ENCODE data around the gene KDM6B.
"Not testable (repeated sequence)": the region's sequence is repeated elsewhere in the genome, so short reads cannot be mapped to it uniquely, and the experiment has no call there.

Gene KDM6B, protein sequence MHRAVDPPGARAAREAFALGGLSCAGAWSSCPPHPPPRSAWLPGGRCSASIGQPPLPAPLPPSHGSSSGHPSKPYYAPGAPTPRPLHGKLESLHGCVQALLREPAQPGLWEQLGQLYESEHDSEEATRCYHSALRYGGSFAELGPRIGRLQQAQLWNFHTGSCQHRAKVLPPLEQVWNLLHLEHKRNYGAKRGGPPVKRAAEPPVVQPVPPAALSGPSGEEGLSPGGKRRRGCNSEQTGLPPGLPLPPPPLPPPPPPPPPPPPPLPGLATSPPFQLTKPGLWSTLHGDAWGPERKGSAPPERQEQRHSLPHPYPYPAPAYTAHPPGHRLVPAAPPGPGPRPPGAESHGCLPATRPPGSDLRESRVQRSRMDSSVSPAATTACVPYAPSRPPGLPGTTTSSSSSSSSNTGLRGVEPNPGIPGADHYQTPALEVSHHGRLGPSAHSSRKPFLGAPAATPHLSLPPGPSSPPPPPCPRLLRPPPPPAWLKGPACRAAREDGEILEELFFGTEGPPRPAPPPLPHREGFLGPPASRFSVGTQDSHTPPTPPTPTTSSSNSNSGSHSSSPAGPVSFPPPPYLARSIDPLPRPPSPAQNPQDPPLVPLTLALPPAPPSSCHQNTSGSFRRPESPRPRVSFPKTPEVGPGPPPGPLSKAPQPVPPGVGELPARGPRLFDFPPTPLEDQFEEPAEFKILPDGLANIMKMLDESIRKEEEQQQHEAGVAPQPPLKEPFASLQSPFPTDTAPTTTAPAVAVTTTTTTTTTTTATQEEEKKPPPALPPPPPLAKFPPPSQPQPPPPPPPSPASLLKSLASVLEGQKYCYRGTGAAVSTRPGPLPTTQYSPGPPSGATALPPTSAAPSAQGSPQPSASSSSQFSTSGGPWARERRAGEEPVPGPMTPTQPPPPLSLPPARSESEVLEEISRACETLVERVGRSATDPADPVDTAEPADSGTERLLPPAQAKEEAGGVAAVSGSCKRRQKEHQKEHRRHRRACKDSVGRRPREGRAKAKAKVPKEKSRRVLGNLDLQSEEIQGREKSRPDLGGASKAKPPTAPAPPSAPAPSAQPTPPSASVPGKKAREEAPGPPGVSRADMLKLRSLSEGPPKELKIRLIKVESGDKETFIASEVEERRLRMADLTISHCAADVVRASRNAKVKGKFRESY (N-terminal part only)

DNA sequence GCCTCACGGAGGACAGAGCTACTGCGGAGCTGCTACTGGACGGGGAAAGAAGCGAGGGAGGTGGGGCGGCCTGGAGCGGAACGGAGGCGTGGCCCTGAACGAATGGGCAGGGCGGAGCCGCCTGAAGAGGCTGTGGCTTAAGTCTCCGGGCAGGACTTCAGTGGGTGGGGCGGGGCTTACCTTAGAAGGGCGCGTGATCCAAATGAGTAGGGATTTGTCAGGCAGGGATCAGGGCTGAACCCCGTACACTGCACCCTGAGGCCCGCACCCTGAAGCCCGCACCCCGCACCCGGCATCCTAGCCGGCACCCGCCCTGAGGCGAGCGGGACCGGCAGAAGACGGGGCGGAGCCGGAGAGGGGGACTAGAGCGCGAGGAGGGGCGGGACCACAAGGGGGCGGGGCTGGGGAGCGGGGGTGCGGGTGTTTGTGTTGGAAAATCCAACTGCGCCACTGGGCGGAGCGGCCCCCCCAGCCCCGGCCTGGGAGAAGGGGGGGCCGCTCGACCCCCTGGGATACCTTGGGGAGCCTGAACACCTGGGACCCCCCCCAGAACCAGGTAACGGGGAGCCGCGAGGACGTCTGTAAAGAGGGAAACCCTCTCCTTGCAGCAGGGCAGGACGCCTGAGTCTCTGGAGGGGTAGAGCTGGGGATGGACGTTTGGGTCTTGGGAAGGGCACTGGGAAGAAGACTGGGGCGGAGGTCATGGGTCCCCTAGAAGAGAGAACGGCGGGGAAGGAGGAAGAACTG, at the start of gene KDM6B:
TSS of gene KDM6B (plus strand) at position 423 of the 747 bp plus-strand sequence. CDS start 11,338 bp downstream, outside the sequence.
- peak; percentile 86 for DNase-seq (ENCODE audit: low spot score)

DNA sequence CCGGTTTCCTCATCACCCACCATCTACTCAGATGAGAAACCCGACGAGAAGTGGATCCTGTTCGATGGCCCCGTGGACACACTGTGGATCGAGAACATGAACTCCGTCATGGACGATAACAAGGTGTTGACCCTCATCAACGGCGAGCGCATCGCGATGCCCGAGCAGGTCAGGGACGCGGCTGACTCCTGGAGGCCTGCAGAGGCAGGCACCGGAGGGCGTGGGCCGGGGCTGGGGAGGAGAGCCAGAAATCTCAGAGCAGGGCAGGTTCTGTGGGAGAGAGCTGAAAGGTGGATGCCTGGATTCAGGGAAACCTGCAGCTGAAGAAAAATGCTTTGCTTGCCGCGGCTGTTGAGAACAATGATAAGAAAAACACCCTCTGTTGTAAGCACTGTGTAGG, 47.2 kb upstream of the KDM6B start:
- no peak for DNase-seq (ENCODE audit: low spot score)

DNA sequence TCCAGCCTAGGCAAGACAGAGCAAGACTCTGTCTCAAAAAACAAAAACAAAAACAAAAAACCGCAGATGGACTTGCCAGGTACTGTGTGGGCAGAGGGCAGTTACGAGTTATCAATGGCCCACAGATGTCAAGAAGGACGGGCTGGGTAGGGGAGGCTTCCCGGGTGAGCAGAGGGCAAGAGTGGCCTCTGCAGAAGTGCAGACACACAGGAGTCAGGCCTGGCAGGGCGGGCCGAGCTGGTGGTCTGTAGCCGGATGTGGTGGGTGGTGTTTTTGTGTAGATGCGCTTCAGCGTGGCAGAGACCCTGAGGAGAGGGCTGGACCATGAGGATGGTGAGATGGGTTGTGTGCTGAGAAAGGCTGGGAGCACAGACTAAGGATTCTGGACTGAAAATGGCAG, 44.9 kb upstream of the KDM6B start:
- DNase-seq (ENCODE audit: low spot score), result no peak

DNA sequence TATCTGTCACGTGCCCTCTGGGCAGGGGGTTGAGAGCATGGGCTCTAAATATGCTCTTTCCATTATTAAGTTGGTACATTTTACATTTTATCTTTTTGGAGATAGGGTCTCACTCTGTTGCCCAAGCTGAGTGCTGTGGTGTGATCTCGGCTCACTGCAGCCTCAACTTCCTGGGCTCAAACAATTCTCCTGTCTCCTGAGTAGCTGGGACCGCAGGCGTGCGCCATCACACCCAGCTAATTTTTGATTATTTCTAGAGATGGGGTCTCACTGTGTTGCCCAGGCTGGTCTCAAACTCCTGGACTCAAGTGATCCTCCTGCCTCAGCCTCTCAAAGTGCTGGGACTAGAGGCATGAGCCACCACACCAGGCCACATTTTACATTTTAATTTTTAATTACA, 43.9 kb upstream of the KDM6B start:
- DNase-seq (ENCODE audit: low spot score), result no peak

DNA sequence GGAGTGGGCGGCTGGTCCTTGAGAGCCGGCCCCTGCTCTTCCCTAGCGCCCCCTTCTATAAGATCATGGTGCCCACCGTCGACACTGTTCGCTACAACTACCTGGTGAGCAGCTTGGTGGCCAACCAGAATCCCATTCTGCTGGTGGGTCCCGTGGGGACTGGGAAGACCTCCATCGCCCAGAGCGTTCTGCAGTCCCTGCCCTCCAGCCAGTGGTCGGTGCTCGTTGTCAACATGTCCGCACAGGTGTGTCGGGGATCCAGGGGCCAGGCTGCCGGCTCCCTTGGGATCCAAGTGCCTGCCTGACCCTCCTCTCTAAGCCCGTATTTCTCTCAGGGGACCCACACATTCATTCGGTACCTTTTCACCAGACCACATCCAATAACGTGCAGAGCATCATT, 41.4 kb upstream of the KDM6B start:
- DNase-seq (ENCODE audit: low spot score), result no peak

DNA sequence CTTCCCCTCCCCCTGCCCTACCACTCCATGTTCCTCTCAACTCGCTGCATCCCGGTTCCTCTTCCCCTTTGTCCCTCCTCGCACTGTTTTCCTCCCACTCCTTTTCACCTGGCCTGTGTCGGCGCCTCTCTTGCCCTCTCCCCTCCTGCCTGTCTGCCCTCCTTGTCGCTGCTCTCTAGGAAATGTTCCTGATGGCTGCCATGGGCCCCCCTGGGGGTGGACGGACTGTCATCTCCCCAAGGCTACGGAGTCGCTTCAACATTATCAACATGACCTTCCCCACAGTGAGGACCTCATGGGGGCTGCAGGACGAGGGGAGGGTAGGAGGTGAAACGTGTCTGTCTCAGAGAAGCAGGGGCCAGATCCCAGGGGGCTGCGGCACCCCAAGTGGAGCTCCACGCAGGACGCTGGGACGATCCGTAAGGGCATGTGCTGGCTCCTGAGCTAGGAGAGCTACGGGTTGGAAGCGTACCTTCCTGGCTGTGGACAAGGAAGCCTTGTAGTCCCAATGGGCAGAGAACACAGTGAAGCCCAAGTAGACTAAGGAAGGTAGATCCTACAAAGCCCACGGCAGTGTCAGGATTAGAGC, 39.8 kb upstream of the KDM6B start:
- DNase-seq (ENCODE audit: low spot score), result no peak

DNA sequence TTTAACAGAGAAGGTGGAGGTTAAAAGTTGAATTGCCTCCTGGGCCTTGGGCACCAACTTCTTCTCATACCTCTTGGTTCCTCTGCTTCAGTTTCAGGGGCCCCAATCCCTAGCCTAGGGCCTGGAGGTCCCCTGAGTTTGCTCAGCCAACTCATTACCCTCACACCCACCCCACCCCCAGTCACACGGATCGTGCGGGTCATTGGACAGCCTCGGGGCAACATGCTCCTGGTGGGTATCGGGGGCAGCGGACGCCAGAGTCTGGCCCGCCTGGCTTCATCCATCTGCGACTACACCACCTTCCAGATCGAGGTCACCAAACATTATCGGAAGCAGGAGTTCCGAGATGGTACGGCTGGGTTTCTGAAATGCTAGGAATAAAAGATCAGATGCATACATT, 36.0 kb upstream of the KDM6B start:
- no peak for DNase-seq (ENCODE audit: low spot score)

DNA sequence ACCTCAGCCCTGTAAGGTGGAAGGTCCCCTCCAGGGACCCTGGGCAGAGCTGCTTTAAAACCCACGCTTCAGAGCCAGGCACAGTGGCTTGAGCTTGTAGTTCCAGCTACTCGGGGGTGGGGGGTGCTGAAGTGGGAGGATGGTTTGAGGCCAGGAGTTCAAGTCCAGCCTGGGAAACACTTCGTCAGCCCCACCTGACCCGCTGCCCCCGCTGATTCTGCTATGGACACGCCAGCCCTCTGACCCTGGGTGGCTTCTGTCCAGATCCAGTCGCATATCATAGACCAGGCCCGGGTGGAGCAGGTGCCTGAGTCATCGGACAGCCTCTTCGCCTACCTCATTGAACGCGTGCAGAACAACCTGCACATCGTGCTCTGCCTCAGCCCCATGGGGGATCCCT, 35.2 kb upstream of the KDM6B start:
- DNase-seq (ENCODE audit: low spot score), result no peak

DNA sequence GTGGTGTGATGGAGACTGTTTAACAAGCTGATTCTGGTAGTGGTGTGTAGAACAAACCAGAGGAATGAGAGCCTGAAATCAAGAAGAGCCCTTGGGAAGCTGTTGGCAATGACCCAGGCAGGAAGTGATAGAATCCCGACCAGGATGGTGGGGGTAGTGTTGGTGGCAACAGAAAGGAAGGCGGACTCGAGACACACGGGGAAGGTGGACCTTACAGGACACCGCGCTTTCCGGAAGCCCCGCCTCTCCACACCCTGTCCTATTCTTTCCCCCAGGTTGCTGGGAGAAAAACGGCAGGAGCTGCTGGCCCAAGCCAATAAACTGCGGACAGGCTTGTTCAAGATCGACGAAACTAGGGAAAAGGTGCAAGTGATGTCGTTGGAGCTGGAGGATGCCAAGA, 30.0 kb upstream of the KDM6B start:
- DNase-seq (ENCODE audit: low spot score), result no peak

DNA sequence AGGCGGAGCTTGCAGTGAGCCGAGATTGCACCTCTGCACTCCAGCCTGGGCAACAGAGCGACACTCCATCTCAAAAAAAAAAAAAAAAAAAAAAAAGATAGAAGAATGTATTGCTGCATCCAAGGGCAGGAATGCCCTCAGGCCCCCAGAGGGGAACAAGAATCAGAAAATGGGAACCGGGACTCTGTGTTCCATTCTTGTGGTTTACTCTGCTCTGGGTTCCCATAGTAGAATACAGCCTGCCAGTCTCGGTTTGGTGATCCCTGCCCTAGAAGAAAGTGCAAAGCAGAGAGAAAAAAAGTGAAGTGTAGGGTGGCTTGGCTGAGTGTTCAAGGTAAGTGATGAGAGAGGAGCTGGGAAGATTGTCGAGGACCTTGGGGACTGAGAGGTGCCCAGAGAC, 27.4 kb upstream of the KDM6B start:
- DNase-seq (ENCODE audit: low spot score), result no peak

DNA sequence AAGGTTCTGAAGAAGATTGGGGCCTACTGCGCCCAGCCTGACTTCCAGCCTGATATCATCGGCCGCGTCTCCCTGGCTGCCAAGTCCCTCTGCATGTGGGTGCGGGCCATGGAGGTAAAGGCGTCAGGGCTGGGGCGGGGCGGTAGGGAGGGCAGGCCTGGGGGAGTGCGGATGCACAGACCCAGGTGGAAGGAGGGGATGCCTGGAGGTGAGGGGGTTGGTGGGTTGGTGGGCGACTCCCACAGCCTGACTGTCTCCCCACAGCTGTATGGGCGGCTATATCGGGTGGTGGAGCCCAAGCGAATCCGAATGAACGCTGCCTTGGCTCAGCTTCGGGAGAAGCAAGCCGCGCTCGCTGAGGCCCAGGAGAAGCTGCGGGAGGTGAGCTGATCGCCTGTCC, 26.8 kb upstream of the KDM6B start:
- DNase-seq (ENCODE audit: low spot score), result no peak

DNA sequence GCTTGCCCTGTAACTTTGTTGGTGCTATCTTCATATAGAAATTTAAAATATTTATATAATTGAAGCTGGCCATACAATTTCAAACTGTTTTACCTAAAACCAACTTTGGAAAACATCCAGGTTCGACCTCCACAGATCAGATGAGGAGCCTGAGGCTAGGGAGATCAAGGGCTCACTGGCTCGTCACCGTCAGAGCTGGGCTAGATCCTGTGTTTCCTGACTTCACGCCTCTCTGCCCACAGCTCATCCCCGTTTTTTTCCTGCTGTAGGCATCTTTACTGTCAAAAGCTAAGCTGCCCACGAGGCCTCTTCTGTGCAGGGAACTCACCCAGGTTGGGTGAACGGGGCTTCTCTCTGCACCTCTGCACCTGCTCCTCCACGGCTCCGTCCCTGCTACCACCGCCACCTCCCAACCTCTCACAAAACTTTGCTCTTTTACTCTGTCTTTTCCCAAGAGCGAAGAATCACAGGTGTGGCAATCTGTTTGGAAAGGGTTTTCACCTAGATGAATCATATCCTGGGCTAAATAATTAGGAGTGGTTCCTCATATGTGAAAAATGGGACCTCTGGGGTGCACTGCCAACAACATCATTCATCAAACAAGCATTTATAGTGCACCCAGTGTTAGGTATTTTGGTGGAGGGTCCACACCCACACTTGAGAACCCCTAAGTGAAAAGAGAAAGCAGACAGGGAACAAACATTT, 24.8 kb upstream of the KDM6B start:
- DNase-seq (ENCODE audit: low spot score), result no peak

DNA sequence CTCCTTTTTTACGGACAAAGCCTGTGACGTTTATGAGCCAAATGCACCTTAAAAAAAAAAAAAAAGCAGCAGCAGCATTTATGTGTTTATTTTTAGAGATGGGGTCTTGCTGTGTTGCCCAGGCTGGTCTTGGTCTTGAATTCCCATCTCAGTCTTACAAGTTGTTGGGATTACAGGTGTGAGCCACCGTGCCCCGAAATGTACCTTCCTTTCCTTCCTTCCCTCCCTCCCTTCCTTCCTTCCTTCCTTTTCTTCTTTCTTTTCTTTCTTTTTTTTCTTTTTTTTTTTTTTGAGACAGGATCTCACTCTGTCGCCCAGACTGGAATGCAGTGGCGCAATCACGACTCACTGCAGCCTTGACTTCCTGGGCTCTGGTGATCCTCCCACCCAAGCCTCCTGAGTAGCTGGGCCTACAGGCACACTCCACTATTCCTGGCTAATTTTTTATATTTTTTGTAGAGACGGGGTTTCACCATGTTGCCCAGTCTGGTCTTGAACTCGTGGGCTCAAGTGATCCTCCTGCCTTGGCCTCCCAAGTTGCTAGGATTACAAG, 24.1 kb upstream of the KDM6B start:
- DNase-seq (ENCODE audit: low spot score), result not testable (repeated sequence)

DNA sequence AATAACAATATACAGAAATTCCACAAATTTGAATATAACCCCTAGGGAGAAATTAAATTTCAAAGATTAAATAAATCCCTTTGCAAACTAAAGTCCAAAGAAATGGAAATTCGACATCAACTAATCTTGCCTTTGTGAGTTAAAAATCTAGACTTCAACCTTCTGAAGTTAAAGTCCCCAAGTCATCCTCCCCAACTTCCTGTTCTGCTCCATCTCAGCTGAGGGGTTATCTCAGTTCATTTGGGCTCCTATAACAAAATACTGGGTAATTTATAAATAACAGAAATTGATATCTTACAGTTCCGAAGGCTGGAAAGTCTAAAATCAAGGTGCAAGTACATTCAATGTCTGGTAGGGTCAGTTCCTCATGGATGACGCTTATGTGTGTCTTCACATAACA, 22.8 kb upstream of the KDM6B start:
- no peak for DNase-seq (ENCODE audit: low spot score)

DNA sequence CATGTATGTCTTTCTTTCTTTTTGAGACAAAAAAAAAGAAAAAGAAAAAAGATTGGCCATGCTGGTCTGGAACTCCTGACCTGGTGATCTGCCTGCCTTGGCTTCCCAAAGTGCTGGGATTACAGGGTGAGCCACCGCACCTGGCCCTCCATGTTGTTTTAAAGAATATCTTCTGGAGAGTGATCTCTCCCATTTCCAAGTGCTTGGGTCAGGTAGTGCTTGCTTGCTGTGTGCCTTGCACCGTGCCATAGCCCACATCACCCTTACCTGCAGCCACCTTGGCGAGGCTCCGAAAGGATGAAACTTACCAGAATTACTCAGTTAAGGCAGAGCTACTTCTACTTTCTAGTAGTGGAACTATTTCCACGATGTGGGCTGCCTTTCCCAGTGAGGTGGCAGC, 19.0 kb upstream of the KDM6B start:
- no peak for DNase-seq (ENCODE audit: low spot score)

DNA sequence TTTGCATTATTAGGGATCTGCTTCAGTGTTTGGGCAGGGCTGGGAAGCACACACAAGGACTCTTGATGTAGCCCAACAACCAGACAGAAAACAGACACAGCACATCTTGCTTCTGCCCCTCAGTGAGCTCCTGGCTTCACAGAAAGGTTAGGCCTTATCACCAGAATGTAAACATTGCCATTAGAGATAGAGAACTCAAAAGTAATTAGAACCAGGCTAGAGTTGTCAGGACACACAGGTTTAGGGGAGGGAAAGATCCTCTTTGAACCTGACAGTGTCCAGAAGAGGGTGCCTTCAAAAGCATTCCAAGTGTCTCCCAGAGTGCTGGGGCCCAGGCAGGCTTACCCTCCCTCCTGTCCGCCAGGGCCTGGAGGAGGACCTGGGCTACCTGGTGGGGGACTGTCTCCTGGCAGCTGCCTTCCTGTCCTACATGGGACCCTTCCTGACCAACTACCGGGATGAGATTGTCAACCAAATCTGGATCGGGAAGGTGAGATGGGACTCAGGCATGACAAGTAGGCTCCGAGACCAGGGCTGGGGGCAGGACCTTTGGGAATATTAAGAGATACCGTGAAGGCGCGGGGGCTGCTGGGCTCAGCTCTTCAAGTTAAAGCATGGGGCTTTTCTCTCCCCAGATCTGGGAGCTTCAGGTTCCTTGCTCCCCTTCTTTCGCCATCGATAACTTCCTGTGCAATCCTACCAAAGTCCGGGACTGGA, 16.9 kb upstream of the KDM6B start:
- DNase-seq (ENCODE audit: low spot score), result no peak

DNA sequence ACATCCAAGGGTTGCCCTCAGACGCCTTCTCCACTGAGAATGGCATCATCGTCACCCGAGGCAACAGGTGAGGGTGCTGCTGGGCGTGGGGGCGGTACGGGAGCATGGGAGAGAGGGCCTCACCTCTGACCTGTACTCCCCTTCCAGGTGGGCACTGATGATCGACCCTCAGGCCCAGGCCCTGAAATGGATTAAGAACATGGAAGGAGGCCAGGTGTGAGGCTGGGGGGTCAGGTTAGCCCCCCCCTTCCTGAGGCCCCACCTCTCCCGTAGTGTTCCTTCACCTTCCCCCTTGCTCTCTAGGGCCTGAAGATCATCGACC, 16.4 kb upstream of the KDM6B start:
- no peak for DNase-seq (ENCODE audit: low spot score)

DNA sequence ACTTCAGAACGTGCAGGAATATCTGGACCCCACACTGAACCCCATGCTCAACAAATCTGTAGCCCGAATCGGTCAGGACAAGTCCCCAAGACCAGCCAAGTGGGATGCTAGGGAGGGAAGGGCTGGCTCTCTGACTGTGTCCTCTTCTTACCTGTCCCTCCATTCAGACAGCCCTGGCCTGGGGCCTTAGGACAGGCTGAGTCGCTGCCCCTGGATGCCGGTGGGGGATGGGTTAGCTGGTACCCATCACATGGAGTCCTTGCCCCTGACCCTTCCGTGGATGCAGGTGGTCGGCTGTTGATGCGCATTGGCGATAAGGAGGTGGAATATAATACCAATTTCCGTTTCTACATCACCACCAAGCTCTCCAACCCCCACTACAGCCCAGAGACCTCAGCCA, 16.0 kb upstream of the KDM6B start:
- DNase-seq (ENCODE audit: low spot score), result no peak

DNA sequence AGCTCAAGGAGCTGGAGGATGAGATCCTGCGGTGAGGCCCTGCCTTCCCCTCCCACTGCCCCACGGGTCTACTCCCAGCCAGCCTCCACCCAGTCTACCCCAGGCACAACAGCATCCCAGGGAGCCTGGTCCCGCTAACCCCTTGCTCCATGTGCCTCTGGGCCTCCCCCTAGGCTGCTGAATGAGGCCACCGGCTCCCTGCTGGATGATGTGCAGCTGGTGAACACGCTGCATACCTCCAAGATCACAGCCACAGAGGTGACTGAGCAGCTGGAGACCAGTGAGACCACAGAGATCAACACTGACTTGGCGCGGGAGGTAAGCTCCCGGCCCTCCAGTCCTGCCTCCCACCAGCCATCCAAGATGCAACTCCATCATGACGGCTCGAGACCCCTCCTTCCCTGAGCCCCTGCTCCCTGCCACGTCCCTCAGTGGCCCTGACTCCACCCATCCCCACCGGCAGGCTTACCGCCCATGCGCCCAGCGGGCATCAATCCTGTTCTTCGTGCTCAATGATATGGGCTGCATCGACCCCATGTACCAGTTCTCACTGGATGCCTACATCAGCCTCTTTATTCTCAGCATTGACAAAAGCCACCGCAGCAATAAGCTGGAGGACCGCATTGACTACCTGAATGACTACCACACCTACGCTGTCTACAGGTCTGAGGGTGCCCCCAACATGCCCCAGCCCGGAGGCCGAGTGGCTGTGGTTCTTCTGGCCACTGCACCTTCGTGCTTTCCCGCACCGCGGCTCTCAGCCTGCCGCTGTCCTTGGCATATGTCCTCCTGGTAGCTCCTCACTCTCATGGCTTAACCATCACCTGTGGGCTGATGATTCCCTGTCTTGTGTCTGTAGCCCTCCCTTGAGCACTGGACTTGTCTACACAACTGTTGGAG, 15.0 kb upstream of the KDM6B start:
- DNase-seq (ENCODE audit: low spot score), result no peak

Data from globus pallidus (tissue), 1 donor.